RWPE1 (cell line): ENCODE data around the gene EME1.

Experiments
- CTCF ChIA-PET: fragments of 350-600 bp; sonication (Branson Sonifier 250); formaldehyde crosslinking; extraction: SDS; loops from one replicate; lab custom pipeline; 2021; lab: Yijun Ruan, JAX
- POLR2A ChIA-PET: fragments of 400-600 bp; formaldehyde crosslinking; extraction: SDS; loops from one replicate; lab custom pipeline; 2020; ENCODE audit warnings: antibody characterized with exemption; ENCODE audit not compliant: low non-redundant PET; lab: Yijun Ruan, JAX
- DNase-seq: peaks from one replicate; pipeline ENCODE4 v3.0.0; 2012; ENCODE audit warnings: low spot score
- H3K27ac ChIP-seq: fragments of 450-650 bp; 2 replicates; pipeline ENCODE4 v1.5.1; 2017
- TF ChIP-seq, protein P1 (sequence below): fragments of 450-650 bp; conservative IDR thresholded peaks from 2 replicates; pipeline ENCODE4 v1.5.1; 2017; ENCODE audit warnings: low read depth, mild to moderate bottlenecking

The EME1 gene

DNA sequence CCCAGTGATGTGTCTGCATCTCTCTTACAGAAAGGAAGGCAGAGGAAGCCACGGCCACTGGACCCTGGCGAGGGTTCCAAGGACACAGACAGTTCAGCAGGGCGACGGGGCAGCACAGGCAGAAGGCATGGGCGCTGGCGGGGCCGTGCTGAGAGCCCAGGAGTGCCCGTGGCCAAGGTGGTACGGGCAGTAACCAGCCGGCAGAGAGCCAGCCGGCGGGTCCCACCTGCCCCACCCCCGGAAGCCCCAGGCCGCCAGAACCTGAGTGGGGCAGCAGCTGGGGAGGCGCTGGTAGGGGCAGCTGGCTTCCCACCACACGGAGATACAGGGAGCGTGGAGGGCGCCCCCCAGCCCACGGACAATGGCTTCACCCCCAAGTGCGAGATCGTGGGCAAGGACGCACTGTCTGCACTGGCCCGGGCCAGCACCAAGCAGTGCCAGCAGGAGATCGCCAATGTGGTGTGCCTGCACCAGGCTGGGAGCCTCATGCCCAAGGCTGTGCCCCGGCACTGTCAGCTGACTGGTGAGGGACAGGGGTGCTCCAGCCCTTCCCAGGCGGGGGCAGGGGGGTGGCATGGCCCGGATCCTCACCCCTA lies 19.3 kb upstream of the EME1 start:
- CTCF ChIA-PET = no interaction called here
- POLR2A ChIA-PET = no interaction called here
- TF ChIP-seq, protein P1, sequence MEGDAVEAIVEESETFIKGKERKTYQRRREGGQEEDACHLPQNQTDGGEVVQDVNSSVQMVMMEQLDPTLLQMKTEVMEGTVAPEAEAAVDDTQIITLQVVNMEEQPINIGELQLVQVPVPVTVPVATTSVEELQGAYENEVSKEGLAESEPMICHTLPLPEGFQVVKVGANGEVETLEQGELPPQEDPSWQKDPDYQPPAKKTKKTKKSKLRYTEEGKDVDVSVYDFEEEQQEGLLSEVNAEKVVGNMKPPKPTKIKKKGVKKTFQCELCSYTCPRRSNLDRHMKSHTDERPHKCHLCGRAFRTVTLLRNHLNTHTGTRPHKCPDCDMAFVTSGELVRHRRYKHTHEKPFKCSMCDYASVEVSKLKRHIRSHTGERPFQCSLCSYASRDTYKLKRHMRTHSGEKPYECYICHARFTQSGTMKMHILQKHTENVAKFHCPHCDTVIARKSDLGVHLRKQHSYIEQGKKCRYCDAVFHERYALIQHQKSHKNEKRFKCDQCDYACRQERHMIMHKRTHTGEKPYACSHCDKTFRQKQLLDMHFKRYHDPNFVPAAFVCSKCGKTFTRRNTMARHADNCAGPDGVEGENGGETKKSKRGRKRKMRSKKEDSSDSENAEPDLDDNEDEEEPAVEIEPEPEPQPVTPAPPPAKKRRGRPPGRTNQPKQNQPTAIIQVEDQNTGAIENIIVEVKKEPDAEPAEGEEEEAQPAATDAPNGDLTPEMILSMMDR = no peak
- DNase-seq = no peak
- H3K27ac ChIP-seq = peak overlapping the region; percentile 41; the same call in 1 of the 2 replicates

DNA sequence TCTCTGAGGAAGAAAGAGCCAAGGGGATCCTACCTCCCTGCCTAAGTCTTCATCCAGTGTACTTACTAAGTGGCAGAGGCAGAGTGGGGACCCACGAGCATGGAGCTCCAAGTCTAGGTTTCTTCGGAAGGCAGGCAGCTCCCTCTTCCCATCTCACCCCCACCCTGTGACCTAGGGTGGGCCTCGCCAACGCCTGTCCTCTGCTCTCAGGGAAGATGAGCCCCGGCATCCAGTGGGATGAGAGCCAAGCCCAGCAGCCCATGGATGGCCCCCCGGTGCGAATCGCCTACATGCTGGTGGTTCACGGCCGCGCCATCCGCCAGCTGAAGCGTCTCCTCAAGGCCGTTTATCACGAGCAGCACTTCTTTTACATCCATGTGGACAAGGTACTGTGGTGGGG lies 18.8 kb upstream of the EME1 start:
- DNase-seq = no peak
- CTCF ChIA-PET = no interaction called here
- TF ChIP-seq, protein P1 = no peak
- H3K27ac ChIP-seq = no peak overlapping the region
- POLR2A ChIA-PET = no interaction called here

DNA sequence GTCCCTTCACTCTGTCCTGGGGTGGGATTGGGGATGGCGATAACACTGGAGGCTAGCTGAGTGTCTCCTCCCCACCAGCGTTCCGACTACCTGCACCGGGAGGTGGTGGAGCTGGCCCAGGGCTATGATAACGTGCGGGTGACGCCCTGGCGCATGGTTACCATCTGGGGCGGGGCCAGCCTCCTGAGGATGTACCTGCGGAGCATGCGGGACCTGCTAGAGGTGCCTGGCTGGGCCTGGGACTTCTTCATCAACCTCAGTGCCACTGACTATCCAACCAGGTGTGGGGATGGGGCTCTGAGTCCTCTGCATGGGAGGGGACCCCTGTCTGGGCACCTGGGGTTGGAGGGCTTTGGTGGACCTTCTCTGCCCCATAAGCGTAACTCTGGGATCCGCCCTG lies 18.3 kb upstream of the EME1 start:
- POLR2A ChIA-PET = no interaction called here
- CTCF ChIA-PET = no interaction called here
- H3K27ac ChIP-seq = peak overlapping the region; percentile 28; the same call in 1 of the 2 replicates
- no peak for DNase-seq
- TF ChIP-seq, protein P1 = no peak

DNA sequence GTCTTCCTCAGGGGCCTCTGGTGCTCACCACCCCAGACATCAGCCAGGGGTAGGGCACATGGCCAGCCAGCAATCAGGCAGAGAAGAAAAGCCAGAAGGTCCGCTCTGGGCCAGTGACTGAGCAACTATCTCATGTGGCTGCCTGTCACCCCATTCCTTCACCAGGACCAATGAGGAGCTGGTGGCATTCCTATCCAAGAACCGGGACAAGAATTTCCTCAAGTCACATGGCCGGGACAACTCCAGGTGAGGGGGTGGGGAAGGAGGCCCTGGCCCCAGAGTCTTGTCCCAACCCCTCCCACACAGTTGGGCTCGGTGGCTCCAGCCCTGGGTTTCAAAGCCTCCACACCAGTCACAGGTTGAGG lies 17.7 kb upstream of the EME1 start:
- no peak for DNase-seq
- TF ChIP-seq, protein P1 = no peak
- peak overlapping the region; percentile 28 for H3K27ac ChIP-seq
- POLR2A ChIA-PET = no interaction called here
- CTCF ChIA-PET = no interaction called here

DNA sequence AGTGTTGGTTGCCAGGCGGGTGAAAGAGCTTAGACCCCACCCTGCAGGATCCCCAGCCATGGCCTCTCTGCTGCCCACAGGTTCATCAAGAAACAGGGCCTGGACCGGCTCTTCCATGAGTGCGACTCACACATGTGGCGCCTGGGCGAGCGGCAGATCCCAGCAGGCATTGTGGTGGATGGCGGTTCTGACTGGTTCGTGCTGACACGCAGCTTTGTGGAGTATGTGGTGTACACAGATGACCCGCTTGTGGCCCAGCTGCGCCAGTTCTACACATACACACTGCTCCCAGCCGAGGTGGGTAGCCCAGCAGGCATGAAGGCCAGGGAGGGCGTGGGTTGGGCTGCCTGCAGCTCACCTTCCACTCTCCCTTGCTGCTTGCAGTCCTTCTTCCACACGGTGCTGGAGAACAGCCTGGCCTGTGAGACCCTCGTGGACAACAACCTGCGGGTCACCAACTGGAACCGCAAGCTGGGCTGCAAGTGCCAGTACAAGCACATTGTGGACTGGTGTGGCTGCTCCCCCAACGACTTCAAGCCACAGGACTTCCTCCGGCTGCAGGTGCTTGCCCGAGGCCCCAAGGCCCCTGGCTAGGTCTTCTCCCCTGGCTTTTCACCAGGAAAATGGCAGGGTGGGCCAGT lies 17.2 kb upstream of the EME1 start:
- DNase-seq = no peak
- TF ChIP-seq, protein P1 = no peak
- H3K27ac ChIP-seq = peak overlapping the region; percentile 28
- ChIA-PET POLR2A (no interaction called here), CTCF (no interaction called here)

DNA sequence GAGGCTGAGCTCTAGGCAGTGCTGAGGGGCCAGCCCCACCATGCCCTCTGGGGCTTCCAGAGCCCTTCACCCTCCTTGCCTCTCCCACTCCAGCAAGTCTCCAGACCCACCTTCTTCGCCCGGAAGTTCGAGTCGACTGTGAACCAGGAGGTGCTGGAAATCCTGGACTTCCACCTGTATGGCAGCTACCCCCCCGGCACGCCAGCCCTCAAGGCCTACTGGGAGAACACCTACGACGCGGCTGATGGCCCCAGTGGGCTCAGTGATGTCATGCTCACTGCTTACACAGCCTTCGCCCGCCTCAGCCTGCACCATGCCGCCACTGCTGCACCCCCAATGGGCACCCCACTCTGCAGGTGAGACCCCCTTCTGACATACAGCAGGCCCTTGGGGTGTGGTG lies 16.6 kb upstream of the EME1 start:
- ChIA-PET POLR2A (no interaction called here), CTCF (no interaction called here)
- DNase-seq = no peak
- TF ChIP-seq, protein P1 = no peak
- H3K27ac ChIP-seq = peak overlapping the region; percentile 28; the same call in 1 of the 2 replicates
